ENCODE results near the gene S100A4.
"Not testable (repeated sequence)": the region's sequence is repeated elsewhere in the genome, so short reads cannot be mapped to it uniquely, and the experiment has no call there.

Gene S100A4

DNA sequence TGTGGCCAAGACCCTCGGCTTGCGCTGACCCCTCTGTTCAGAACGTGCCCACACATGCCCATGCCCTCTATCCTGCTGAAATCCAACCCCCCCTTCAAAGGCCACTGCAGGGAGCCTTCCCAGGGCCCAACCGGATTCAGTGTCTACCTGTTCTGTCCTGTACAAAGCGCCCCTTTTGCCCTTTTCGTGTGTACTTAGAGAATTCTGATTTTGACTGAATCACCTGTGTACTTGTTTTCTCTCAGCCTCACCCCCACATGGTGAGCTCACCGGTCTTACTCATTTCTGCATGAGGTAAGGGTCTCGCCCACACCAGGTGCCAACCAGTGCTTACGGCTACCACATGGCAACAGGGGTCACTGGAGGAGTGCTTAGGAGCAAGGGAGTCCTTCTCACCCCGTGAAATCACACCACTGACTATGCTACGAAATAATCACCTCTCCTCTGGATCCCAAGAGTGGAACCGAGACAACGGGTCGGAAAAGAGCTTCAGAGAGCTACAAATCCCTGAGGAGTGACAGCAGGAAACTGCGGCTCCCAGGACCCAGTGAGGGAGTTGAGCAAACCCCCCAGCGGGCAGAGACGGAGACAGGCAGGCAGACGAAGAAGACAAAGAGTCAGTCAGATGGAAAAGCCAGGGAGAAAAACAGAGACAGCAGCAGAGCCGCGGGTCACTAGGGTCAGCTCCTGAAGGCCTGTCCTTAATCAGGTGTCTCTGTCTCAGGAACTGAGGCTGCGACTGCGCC, 22.2 kb upstream of the S100A4 start:
- in situ Hi-C loops (cut with MboI; ENCODE audit: low sequenced_read_pairs), result no loop called here

DNA sequence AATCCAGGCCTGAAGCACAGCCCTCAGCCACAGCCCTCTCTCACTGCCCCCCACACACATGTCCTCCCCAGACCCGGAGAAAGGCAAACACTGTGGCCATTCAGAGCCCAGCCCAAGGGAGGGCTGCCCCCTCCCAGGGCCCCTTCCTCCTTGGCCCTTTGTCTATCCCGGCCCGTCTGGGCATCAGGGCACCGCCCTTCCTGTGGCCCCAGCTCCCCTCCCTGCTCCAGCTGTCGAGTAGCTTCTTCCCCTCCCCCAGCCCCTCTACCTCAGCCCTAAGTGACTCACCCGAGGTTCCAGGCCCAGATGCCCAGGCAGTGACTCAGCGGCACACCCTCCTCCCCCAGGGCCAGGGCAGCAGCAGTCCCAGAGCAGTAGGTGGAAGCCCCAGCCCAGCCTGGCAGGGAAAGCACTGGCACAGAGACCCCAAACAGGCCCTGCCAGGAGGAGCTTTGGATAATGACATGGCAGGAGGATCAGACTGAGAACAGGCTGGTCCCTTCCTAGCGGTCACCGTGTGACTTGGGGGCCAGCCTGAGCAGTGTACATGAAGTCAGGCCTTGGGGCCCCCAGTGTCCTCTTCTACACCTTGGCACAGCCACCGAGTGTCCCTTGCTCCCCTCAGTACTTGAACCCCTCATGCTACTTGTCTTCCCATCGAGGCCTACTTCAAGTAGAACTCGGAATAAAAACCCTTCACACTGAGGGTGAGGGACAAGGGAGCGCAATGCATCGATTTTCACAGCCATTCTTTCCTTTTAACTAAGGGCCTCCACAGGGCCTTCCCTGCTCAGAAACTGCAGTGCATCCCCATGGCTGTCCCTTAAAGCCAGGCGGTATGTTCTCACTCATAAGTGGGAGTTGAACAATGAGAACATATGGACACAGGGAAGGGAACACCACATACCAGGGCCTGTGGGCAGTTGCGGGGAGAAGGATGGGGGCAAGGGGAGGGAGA, 21.1 kb upstream of the S100A4 start:
- in situ Hi-C loops (cut with MboI; ENCODE audit: low sequenced_read_pairs), result no loop called here

DNA sequence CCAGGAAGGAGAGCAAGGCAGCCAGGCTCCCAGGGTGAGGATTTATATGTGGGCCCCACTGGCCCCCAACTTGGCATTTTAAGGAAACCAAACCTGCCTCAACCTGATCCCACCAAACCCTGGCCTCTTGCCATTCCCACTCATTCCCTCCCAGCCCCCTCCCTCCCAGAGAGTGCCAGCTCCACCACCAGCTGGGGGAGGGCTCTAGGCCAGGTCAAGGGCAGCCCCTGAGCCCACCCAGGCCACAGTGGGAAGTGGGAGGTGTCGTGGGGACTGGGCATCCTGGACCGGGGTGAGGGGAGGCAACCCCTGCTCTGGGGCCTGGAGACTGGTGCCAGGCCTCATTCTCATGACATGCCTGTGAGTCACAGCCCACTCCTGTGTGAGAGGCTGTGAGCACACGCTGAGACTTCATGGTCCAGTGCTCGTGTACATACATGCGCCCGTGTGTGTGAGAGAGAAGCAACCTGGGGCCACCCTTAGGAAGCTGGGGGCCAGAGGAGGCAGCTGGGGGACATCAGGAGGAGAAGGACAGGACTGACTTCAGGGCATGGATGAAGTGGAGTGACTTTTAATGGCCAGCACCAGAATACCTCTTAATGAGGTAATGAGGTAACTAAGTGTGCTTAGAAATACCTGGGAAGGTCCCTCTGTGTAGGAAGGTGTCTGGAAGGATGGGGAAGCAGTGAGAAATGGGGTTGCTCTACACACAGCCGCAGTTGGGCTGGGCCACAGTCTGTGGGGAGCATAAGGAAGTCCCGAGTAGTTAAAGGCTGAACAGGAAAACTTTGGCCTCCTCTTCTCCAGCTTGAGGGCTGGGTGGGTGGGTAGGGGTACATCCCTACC, 20.1 kb upstream of the S100A4 start, which contains the start of gene S100A2:
TSS of gene S100A2 (minus strand) at position 316 of the 846 bp plus-strand sequence. CDS start 1,967 bp downstream, outside the sequence.
- in situ Hi-C loops (cut with MboI; ENCODE audit: low sequenced_read_pairs), result no loop called here

DNA sequence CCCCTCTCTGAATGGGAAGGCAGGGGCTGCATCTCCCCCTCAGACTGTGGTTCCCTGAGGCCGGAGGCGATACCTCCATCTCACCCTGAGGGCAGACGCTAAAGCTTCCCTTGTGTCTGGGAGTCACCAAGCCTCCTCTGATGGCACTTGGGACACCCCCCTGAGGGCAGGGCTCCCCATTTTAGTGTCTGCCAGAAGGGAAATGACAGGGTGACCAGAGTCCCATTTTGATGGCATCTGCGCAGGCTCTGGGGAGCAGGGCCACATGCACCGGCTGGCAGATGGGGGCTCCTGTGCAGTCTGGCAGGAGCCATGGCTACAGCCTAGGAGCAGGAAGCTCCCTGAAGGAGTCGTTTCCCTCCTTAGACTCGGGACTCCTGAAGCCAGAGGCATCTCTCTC, 18.4 kb upstream of the S100A4 start:
- in situ Hi-C loops (cut with MboI; ENCODE audit: low sequenced_read_pairs), result no loop called here

DNA sequence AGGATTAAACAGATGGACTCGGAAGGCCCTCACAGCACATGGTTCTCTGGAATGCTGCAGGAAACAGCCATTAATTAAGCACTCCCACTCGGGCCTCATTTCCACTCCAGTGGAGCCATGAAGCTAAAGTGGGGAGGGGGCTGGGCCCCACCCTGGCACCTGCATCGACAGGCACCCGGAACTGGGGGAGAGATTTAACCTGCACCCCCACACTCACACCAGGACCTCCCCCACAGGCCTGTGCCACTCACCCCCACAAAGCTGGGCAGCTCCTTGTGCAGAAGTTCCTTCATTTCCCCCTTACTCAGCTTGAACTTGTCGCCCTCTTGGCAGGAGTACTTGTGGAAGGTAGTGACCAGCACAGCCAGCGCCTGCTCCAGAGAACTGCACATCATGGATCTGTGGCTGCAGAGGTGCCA, 17.9 kb upstream of the S100A4 start:
- in situ Hi-C loops (cut with MboI; ENCODE audit: low sequenced_read_pairs), result no loop called here

DNA sequence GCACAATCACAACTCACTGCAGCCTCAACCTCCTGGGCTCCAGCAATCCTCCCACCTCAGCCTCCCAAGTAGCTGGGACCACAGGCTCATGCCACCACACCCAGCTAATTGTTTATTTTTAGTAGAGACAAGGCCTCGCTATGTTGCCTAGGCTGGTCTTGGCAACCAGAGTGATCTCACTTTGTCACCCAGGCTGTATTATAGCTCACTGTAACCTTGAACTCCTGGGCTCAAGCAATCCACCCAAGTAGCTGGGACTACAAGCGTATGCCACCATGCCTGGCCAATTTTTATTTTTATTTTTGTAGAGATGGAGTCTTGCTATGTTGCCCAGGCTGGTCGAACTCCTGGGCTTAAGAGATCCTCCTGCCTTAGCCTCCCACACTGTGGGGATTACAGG, 16.4 kb upstream of the S100A4 start:
- in situ Hi-C loops (cut with MboI; ENCODE audit: low sequenced_read_pairs), result not testable (repeated sequence)

DNA sequence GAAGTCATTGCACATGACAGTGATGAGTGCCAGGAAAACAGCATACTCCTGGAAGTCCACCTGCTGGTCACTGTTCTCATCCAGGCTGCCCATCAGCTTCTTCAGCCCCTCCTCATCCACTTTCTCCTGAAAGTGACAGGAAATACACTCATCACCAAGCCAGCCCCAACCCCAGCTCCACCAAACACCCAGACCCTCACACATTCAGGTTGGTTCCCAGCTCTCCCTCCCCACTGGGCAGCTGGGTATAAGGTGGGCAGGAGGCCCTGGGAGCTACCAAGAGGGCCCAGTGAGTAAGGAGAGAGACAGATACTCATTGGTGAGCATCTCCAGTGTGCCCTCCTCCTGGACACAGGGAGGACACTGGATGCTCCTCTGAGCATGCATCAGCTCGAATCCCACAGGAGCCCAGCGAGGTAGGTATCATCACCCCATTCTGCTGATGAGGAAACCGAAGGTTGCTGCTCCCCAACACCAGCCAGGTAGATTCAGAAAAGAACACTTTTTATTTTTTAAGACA, 15.9 kb upstream of the S100A4 start:
- in situ Hi-C loops (cut with MboI; ENCODE audit: low sequenced_read_pairs), result no loop called here

DNA sequence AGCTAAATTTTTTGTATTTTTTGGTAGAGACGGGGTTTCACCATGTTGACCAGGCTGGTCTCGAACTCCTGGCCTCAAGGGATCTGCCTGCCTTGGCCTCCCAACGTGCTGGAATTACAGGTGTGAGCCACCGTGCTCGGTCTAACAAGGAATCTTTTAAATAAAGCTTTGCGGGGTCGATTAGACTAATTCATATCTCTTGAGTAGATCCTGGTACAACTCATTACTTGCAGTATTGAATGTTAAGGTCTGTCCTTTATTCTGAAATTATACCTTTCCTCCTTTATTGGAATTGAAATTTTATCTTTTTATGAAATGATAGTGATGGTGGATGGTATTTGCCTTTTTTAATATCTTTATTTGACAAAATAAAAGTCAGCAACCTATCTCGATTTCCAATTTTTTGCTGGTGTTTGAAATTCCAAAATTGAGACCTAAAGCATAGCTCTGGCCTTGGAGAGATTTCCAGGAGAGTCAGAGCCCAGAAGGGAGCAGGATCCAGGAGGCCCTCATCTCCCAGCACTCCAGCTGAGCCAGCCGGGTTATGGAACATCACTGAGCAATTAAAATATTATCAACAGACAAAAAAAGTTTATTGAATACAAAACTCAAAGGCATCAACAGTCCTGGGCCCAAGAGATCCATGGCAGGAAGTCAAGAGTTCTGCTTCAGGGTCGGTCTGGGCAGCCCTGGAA, 15.3 kb upstream of the S100A4 start:
- in situ Hi-C loops (cut with MboI; ENCODE audit: low sequenced_read_pairs), result no loop called here

DNA sequence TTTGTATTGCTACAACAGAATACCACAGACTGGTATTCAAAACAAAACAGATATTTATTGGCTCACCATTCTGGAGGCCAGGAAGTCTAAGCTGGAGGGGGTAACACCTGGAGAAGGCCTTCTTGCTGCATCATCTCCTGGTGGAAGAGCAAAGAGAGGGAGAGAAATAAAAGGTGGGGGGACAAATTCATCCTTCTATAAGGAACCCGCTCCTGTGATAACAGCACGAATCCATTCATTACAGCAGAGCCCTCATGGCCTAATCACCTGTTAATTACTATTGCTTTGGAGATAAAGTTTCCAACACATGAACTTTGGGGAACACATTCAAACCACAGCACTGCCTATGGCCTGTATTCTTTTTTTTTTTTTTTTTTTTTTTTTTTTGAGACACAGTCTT, 14.6 kb upstream of the S100A4 start:
- in situ Hi-C loops (cut with MboI; ENCODE audit: low sequenced_read_pairs), result no loop called here

DNA sequence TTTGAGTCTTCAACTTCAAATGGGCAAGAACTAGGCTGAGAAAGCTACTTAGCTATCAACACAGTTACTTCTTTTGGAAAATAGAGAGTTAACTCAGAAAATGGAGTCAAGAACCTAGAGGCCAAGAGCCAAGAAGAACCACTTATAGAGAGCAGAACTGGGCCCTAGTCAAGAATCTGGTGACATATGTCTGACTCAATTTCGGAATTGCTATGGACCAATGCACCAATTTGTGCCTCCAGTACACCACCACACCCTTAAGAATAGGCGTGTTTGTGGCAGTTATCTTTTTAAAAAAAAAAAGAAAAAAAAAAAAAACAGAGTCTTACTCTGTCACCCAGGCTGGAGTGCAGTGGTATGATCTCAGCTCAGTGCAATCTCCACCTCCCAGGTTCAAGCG, 12.3 kb upstream of the S100A4 start:
- in situ Hi-C loops (cut with MboI; ENCODE audit: low sequenced_read_pairs), result no loop called here

DNA sequence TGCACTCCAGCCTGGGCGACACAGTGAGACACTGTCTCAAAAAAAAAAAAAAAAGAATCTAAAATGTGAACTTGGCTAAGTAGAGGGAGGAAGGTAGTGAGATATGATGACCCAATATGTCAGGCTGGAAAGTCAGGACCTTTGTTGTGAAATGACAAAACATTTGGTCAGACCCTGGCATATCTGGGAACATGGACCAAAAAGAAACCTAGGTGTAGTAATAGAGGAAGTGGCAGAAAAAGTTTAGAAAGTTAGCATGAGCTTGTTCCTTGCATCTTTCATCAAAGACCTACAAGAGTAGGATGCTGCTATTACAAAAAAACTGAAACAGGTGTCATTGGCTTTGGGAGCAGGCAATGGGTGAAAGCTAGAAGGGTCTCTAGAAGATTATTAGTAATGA, 10.7 kb upstream of the S100A4 start:
- in situ Hi-C loops (cut with MboI; ENCODE audit: low sequenced_read_pairs), result no loop called here

DNA sequence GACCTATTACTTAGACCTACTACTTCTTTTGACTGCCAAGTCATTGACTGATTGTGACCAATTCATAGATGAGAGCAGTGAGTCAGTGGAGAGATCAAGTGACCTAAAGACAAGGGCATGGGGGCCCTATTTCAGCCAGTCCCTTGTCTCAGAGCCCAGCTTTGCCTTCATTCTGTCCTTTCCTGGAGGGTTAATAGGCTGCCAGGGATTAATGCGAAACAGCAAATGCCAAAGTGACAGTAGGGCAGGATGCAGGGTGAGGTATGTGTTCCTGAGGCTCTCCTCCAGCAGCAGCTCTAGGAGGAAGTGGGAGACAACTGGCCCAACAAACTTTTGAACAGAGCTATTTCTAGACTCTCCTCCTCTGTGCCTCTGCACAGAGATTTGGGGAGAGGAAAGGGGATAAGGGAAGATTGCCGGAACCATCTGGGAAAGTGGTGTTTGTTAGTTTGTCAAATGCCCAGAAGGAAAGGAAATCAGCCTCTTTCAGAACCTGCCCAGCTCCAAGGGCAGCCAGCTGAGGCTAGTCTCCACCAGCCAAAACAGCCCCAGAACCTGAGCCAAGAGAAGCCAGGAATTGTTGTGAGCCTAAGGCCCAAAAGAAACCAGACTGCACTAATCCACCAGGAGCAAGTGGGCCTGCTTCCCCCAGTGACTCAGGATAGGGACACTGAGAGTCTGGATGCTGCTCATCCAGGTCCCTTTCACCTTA, 8.4 kb upstream of the S100A4 start:
- in situ Hi-C loops (cut with MboI; ENCODE audit: low sequenced_read_pairs), result no loop called here

DNA sequence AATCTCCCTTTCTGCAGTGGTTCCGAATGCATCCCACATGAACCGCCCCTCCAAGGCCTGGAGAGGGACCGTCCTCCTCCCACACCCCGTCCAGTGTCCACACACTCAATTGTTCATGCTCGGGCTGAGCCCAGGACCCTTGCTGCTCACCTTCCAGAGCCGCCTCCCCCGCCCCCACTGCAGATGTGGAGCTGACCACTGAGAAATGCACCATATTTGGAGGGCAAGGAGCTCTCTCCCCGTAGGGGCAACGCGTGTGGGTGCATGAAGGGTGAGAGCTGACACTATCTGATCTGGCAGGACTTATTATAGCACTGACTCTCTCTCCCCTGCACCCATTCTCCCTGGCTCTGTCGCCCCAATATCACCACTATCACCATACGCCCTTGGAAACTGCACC, 7.5 kb upstream of the S100A4 start:
- in situ Hi-C loops (cut with MboI; ENCODE audit: low sequenced_read_pairs), result no loop called here

DNA sequence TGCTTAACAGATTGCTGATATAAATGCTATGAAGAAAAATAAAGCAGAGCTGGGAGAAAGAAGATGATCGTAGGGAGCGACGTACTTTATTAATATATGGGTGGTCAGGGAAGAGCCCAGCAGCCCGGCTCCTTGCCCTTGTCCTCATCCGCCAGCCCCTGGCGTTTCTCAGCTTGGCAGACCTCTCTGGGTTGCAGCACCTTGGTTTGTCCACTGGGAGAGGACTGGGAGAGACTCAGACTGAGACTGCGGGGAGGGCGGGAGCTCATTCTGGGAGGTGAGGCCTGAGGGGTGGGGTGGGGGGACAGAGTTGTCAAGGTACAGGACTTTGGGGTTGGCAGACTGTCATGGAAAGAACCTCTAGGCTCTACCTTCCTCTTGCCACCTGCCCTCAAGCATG, 6.7 kb upstream of the S100A4 start:
- in situ Hi-C loops (cut with MboI; ENCODE audit: low sequenced_read_pairs), result no loop called here

DNA sequence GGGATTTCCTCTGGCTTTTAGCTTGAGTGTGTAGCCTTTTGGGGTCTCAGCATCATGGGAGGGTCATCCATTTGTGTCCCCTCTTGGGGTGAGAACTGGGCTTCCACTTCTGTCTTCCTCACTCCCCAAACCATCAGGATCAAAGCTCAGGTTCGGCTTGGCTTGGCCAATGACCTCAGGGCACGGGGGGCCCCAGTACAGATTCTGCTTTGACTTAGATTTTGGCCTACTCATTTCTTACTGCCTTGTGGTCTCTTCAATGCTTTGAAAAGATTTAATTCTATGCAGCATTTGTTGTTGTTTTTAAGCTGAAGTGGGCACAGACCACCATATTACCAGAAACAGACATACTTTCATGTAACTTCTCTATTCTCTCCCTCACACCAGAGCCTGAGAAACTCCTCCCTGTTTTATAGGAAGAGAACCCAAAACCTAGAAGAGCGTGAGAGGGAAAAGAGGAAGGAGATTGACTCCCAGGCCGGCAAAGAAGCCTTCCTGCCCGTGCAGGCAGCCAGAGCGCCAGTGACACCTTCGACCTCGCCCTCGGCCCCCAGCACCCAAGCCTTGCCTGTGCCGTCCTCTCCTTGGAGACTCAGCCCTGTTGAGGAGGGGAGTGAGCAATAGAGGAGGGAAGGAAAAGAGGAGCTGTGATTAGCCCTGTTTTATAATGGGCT, 5.4 kb upstream of the S100A4 start:
- in situ Hi-C loops (cut with MboI; ENCODE audit: low sequenced_read_pairs), result no loop called here

DNA sequence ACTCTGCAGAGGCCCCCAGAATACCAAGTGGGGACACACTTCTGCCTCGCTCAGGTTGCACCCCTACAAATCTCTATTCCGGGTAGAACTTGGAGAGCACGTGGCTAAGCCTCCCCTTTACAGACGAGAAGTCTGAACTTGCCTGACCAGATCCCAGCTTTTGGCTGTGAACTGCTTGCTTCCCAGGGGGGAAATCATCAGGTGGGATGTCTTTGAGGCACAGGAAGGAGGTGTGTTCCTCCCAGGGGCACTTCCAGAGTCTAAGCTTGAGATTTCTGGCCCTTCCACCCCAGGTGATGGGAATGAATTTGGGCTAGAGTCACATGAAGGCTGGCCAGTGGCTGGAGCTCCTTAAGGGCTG, 4.8 kb upstream of the S100A4 start:
- in situ Hi-C loops (cut with MboI; ENCODE audit: low sequenced_read_pairs), result no loop called here

DNA sequence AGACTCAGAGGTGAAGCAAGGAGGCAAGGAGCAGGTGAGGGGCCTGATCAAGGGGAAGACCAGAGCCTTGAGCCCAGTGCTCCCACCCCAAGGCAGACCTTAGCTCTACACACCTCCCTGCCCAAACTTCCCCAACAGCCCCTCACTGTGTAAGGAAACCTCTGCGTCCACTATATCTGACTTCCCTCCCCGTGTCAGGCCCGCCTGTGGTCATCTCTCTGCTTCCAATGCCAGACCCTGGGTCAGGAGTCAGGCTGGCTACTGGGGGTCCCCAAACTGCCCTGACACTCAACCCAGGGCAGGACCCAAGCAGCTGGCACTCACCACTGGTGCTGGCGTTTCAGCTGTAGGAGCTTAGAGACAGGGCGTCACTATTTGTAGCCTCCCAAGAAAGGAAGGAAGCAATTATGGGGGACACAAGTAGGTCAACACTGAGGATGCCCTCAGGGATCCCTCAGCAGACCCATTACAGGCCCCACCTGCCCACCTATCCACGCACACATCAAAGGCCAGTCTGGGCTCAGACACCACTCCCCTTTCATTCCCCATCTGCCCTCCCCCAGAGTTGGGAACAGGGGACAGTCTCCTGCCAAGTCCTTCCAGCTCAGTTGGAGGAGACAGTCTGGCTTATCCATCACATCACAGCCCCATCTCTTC, 4.3 kb upstream of the S100A4 start:
- in situ Hi-C loops (cut with MboI; ENCODE audit: low sequenced_read_pairs), result no loop called here
